Esophagus muscularis mucosa (tissue), 4 donors: Measurements from ENCODE around the gene IGDCC3. TPM values are rescaled to one million over a fixed set of nuclear protein-coding genes. Genes with fewer than 3 reads are reported as not detected.

Source experiments
- DNase-seq: peaks from one replicate; pipeline ENCODE4 v3.0.0-alpha.2; 2017; ENCODE audit errors: extremely low spot score
- H3K27ac ChIP-seq, 4 donors: fragments of 200-600 bp; sonication (generic); replicated peaks in 1 of 4; 1 replicate in 3 of 4; 2 replicates in 1 of 4; pipeline ENCODE4 v1.5.1; 2016 to 2019; ENCODE audit warnings: mild to moderate bottlenecking in 1 of 4
- H3K27me3 ChIP-seq, 4 donors: fragments of 200-600 bp; sonication (generic); one replicate each; pipeline versions ENCODE4 v1.5.1 to v1.6.0; 2016 to 2019
- H3K36me3 ChIP-seq, 4 donors: fragments of 200-600 bp; sonication (generic); one replicate each; pipeline ENCODE4 v1.5.1; 2016 to 2019
- H3K4me1 ChIP-seq, 4 donors: fragments of 200-600 bp; sonication (generic); one replicate each; pipeline ENCODE4 v1.5.1; 2016 to 2019
- H3K4me3 ChIP-seq, 4 donors: fragments of 200-600 bp; sonication (generic); 1 replicate in 2 of 4; 2 replicates in 2 of 4; pipeline ENCODE4 v1.5.1; 2016 to 2019; ENCODE audit warnings: mild to moderate bottlenecking in 4 of 4, moderate library complexity in 1 of 4
- H3K9me3 ChIP-seq, 4 donors: fragments of 200-600 bp; sonication (generic); 1 replicate in 3 of 4; 2 replicates in 1 of 4; pipeline ENCODE4 v1.5.1; 2016 to 2019
- EP300 ChIP-seq: sonication (generic); formaldehyde crosslinking; IDR thresholded peaks from one replicate; pipeline ENCODE4 v1.6.1; 2017; ENCODE audit warnings: antibody characterized with exemption
- POLR2A ChIP-seq: fragments of 450-650 bp; IDR thresholded peaks from one replicate; pipeline ENCODE4 v1.6.1; 2017; ENCODE audit warnings: antibody characterized with exemption, moderate library complexity, mild to moderate bottlenecking, low read depth
- POLR2AphosphoS5 ChIP-seq, 2 donors: sonication (generic); formaldehyde crosslinking; IDR thresholded peaks; one replicate each; pipeline ENCODE4 v1.6.1; 2017; ENCODE audit warnings: antibody characterized with exemption in 2 of 2
- WGBS: methylation state at CpG from one replicate; pipeline ENCODE4 v1.1.5; 2018; 5-methylcytosine and 5-hydroxymethylcytosine counted together
- intact Hi-C: fragments of 100-400 bp; cut with DNase I; formaldehyde crosslinking; loops from one replicate; pipeline ENCODE4 v1.15.1; 2023
- total RNA-seq, 4 donors: library from RNA; depleted of rRNA; stranded (reverse); fragments of >200 nt; gene quantifications; one replicate each; pipeline versions ENCODE4 v1.1.0 to v1.2.1, GENCODE V29; 2016
- TF ChIP-seq, protein P1 (sequence below), 3 experiments: fragments of 200-600 bp in 2 of 3; fragments of 450-650 bp in 1 of 3; sonication (generic) in 2 of 3; IDR thresholded peaks; one replicate each; pipeline ENCODE4 v1.5.1; 2017 to 2019; ENCODE audit warnings: antibody characterized with exemption in 3 of 3, mild to moderate bottlenecking in 2 of 3, moderate library complexity in 1 of 3

The IGDCC3 gene
- under 1 TPM in 1 of 4 donors, not detected in 3; 0.17 TPM for total RNA-seq

DNA sequence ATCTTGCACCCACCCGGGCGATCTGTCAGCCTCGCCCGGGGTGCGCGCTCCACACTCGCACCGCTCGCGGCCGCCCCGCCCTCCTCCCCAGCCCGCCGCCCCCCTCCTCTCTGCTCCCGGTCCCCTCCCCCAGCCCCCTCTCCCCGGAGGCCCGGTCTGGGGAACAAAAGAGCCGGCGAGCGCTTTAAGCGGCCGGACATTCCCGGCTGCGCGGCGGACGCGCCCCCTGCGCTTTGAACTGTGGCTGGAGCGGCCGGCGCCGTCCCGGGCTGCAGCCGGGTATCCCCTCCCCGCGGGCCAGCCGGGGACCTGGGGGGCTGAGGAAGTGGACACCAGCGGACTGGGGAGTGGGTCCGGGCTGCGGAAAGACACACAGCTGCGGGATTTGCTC lies at the start of gene IGDCC3:
IGDCC3 (minus strand) TSS at position 27 of the 391 bp plus-strand sequence. CDS start 214 bp downstream, outside the sequence.
- H3K27ac ChIP-seq = no peak within 1 kb of the TSS
- WGBS = 8% methylated on average over 2 of the region's 42 CpGs
- intact Hi-C loops = no loop called here

DNA sequence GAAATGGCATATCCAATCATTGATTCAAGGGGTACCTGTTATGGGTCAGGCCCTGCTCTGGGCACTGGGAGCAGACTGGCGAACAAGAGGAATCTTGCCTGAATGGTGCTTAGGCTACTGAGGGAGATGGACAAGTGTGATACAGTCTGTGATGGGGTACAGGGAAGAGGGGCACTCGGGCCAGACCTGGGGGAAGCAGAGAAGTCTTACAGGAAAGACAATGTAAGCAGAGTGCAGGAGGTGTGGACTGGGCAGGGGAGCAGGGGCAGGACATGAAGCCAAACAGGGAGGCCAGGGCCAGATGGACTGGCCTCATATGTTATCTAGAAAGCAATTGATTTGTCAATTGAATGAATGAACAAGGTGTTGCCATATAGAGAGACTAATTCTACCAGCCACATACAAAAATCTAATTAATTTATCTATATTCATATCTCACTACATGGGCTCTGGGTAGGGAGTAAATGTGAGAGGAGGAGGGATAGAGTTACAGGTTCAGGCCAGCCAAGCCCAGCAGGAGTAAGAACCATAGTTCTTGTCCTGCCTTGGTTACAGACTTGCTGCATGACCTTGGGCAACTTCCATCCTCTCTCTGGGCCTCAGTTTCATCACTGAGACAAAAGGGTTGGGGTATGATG lies 48.5 kb upstream of the IGDCC3 start:
- WGBS = 79% methylated on average over 2 of the region's 2 CpGs
- Histone ChIP-seq H3K27ac (no peak overlapping the region), H3K4me3 (no peak overlapping the region), H3K36me3 (no peaks in the 10 kb centered on the region), H3K27me3 (peaks cover 0 to 9% (median 0%) of the 10 kb centered on the region in 4 donors), H3K9me3 (no peaks in the 10 kb centered on the region), H3K4me1 (peaks cover 10 to 17% (median 17%) of the 10 kb centered on the region in 4 donors)
- TF ChIP-seq, protein P1, sequence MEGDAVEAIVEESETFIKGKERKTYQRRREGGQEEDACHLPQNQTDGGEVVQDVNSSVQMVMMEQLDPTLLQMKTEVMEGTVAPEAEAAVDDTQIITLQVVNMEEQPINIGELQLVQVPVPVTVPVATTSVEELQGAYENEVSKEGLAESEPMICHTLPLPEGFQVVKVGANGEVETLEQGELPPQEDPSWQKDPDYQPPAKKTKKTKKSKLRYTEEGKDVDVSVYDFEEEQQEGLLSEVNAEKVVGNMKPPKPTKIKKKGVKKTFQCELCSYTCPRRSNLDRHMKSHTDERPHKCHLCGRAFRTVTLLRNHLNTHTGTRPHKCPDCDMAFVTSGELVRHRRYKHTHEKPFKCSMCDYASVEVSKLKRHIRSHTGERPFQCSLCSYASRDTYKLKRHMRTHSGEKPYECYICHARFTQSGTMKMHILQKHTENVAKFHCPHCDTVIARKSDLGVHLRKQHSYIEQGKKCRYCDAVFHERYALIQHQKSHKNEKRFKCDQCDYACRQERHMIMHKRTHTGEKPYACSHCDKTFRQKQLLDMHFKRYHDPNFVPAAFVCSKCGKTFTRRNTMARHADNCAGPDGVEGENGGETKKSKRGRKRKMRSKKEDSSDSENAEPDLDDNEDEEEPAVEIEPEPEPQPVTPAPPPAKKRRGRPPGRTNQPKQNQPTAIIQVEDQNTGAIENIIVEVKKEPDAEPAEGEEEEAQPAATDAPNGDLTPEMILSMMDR (IDR thresholded peaks at IDR 0.05) = no peak
- TF ChIP-seq POLR2A (no peak), EP300 (no peak), POLR2AphosphoS5 (IDR thresholded peaks at IDR 0.05) (no peak)
- intact Hi-C loops = no loop called here
- no peak for DNase-seq

More for the DNA sequence above, at the start of gene IGDCC3:
- Histone ChIP-seq H3K27me3 (peaks cover 0 to 71% (median 24%) of the 10 kb centered on the region in 4 donors), H3K36me3 (no peaks in the 10 kb centered on the region), H3K4me3 (peak within 1 kb of the TSS; percentile 60 to 69 (median 62)), H3K9me3 (no peaks in the 10 kb centered on the region), H3K4me1 (peaks cover 13 to 27% (median 22%) of the 10 kb centered on the region in 4 donors)
- TF ChIP-seq, protein P1 (IDR thresholded peaks at IDR 0.05) = no peak
- no peak for TF ChIP-seq EP300
- TF ChIP-seq POLR2A = no peak
- TF ChIP-seq POLR2AphosphoS5 (IDR thresholded peaks at IDR 0.05) = no peak
- DNase-seq = no peak

DNA sequence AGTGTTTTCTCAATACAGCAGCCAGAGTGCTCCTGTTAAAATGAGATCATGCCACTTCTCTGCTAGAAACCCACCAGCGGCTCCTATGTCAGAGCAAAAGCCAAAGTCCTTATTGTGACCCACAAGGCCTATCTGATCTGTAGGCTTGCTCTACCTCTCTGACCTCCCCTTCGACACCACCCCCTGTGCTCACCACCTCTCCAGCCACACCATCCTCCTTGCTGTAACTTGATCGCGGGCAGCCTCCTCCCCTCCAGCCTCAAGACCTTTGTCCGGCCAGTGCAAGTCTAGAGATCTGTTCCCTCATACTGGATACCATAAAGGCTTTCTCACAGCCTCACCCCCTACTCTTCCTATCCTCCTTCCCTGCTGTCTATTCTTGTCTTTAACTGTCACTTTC lies 46.9 kb upstream of the IGDCC3 start:
- WGBS = 85% methylated on average over 5 of the region's 5 CpGs
- TF ChIP-seq EP300 (no peak), POLR2A (no peak), POLR2AphosphoS5 (IDR thresholded peaks at IDR 0.05) (no peak)
- TF ChIP-seq, protein P1 (IDR thresholded peaks at IDR 0.05) = no peak
- Histone ChIP-seq H3K4me1 (peaks cover 15 to 31% (median 26%) of the 10 kb centered on the region in 4 donors), H3K36me3 (no peaks in the 10 kb centered on the region), H3K27ac (no peak overlapping the region), H3K9me3 (no peaks in the 10 kb centered on the region), H3K27me3 (peaks cover 0 to 22% (median 0%) of the 10 kb centered on the region in 4 donors), H3K4me3 (no peak overlapping the region)
- intact Hi-C loops = no loop called here
- no peak for DNase-seq

DNA sequence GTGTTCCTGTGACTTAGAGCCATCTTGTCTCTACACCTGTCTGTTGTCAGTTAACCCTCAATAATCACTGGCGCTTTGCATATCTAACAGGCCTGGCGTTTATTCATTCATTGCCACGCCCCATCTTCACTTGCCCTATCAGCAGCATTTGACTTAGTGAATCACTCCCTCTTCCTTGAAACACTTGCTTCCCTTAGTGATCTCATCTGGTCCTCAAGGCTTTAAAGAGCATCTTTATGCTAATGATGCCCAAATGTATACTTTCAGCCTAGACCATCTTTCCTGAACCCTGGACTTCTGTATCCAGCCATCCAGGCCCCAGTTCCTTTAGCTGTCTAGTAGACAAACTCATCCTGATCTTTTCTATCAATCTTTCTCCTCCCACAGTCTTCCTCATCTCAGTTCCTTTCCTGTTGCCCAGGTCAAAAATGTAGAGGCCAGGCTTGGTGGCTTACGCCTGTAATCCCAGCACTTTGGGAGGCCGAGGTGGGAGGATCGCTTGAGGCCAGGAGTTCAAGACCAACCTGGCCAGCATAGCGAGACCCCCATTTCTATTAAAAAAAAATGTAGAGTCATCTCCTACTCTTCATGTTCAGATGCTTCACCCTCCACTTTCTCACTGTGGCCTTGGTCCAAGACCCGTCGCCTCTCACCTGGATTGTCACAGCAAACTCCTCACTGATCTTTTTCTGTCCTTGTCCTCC lies 46.3 kb upstream of the IGDCC3 start:
- TF ChIP-seq EP300 = no peak
- TF ChIP-seq POLR2AphosphoS5 (IDR thresholded peaks at IDR 0.05) = no peak
- TF ChIP-seq, protein P1 (IDR thresholded peaks at IDR 0.05) = no peak
- TF ChIP-seq POLR2A = no peak
- Histone ChIP-seq H3K4me1 (peaks cover 15 to 31% (median 26%) of the 10 kb centered on the region in 4 donors), H3K4me3 (no peak overlapping the region), H3K36me3 (no peaks in the 10 kb centered on the region), H3K9me3 (no peaks in the 10 kb centered on the region), H3K27me3 (peaks cover 0 to 22% (median 0%) of the 10 kb centered on the region in 4 donors), H3K27ac (no peak overlapping the region)
- DNase-seq = no peak
- WGBS = 92% methylated on average over 9 of the region's 9 CpGs
- intact Hi-C loops = no loop called here
